ENCODE results near the gene OR52W1.

- no peak for TF ChIP-seq EZH2 (IDR thresholded peaks at IDR 0.05; ENCODE audit: borderline replicate concordance, low read depth, low read length, severe bottlenecking)
- TF ChIP-seq, protein P1, sequence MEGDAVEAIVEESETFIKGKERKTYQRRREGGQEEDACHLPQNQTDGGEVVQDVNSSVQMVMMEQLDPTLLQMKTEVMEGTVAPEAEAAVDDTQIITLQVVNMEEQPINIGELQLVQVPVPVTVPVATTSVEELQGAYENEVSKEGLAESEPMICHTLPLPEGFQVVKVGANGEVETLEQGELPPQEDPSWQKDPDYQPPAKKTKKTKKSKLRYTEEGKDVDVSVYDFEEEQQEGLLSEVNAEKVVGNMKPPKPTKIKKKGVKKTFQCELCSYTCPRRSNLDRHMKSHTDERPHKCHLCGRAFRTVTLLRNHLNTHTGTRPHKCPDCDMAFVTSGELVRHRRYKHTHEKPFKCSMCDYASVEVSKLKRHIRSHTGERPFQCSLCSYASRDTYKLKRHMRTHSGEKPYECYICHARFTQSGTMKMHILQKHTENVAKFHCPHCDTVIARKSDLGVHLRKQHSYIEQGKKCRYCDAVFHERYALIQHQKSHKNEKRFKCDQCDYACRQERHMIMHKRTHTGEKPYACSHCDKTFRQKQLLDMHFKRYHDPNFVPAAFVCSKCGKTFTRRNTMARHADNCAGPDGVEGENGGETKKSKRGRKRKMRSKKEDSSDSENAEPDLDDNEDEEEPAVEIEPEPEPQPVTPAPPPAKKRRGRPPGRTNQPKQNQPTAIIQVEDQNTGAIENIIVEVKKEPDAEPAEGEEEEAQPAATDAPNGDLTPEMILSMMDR (IDR thresholded peaks at IDR 0.05; ENCODE audit: borderline replicate concordance, extremely low read depth, low read length, poor library complexity, severe bottlenecking): no peak
Measured at GRCh38 chr11:6232899-6233298, 33.9 kb downstream of the OR52W1 start.
